K562 (cell line): ENCODE results near the gene ACAP3. TPM values are rescaled to one million over a fixed set of nuclear protein-coding genes. Genes with fewer than 3 reads are reported as not detected.
A peak's percentile ranks its signal among the peaks of the same experiment; 100 is the strongest.

Source experiments
- ATAC-seq: fragments of 200-7000 bp; cut with Tn5 transposase; 3 replicates; pipeline ENCODE4 v1.9.1; 2020; ENCODE audit warnings: moderate library complexity
- BruUV-seq: library from RNA; stranded (reverse); fragments of 400-500 nt; replicated peaks from 2 replicates; lab custom pipeline; 2021; lab: Mats Ljungman, UMichigan
- CTCF ChIA-PET: fragments of 300-600 bp; formaldehyde crosslinking; extraction: SDS; loops from one replicate; lab custom pipeline; 2021; ENCODE audit warnings: low intra/inter-chr PET ratio; lab: Yijun Ruan, JAX
- POLR2A ChIA-PET: fragments of 300-600, 350-650 bp; sonication (Branson Sonifier 250); formaldehyde crosslinking; extraction: SDS; loops from one replicate; lab custom pipeline; 2021; ENCODE audit warnings: antibody characterized with exemption, inconsistent platforms; lab: Yijun Ruan, JAX
- DNase-seq, 4 experiments: peaks; one replicate each; pipeline versions ENCODE4 v3.0.0 to v3.0.0-alpha.2; 2011 to 2018; ENCODE audit warnings: low spot score in 3 of 4, mixed read lengths in 3 of 4; ENCODE audit errors: extremely low read depth in 1 of 4
- FAIRE-seq: peaks from 2 replicates; lab custom pipeline; 2011; peaks lifted over from hg19 to GRCh38; lab: Jason Lieb, UNC
- H2AFZ ChIP-seq: 2 replicates; pipeline ENCODE4 v1.6.0; 2011; ENCODE audit warnings: low read depth, low read length, control low read depth, inconsistent platforms
- H3K27ac ChIP-seq: fragments of 200-600 bp; 3 replicates; pipeline ENCODE4 v1.8.0; 2011; ENCODE audit warnings: low read depth, mild to moderate bottlenecking, control low read depth, inconsistent platforms, low read length, moderate library complexity, mixed read lengths; ENCODE audit errors: extremely low read depth
- H3K27me3 ChIP-seq, 2 experiments: fragments of 300-600 bp in 1 of 2; 2 replicates in 1 of 2; 3 replicates in 1 of 2; pipeline versions ENCODE4 v1.6.0 to v1.8.0; 2011; ENCODE audit warnings: inconsistent platforms in 2 of 2, low read length in 2 of 2, mild to moderate bottlenecking in 1 of 2, mixed read lengths in 1 of 2, moderate library complexity in 1 of 2; ENCODE audit not compliant: control insufficient read depth in 2 of 2, insufficient read depth in 2 of 2
- H3K36me3 ChIP-seq: fragments of 300-600 bp; 3 replicates; pipeline ENCODE4 v1.8.0; 2011; ENCODE audit warnings: mild to moderate bottlenecking, low read length, inconsistent platforms; ENCODE audit not compliant: control insufficient read depth, insufficient read depth
- H3K4me1 ChIP-seq, 2 experiments: fragments of 200-600 bp in 1 of 2; replicated peaks in 1 of 2; 2 replicates in 1 of 2; 3 replicates in 1 of 2; pipeline versions ENCODE4 v1.5.1 to v1.8.0; 2011; ENCODE audit warnings: inconsistent platforms in 2 of 2, low read length in 2 of 2, mild to moderate bottlenecking in 1 of 2, mixed read lengths in 1 of 2, moderate library complexity in 1 of 2; ENCODE audit not compliant: control insufficient read depth in 2 of 2, insufficient read depth in 2 of 2
- H3K4me2 ChIP-seq: 2 replicates; pipeline ENCODE4 v1.6.1; 2011; ENCODE audit warnings: low read length, control low read depth, inconsistent platforms, mixed read lengths; ENCODE audit not compliant: insufficient read depth
- H3K4me3 ChIP-seq: fragments of 200-600 bp; sonication (generic), shearing (Covaris generic); 2 replicates; pipeline ENCODE4 v1.5.1; 2016; ENCODE audit warnings: control low read depth, inconsistent platforms
- H3K79me2 ChIP-seq: fragments of 200-600 bp; 3 replicates; pipeline ENCODE4 v1.8.0; 2011; ENCODE audit warnings: low read length, inconsistent platforms; ENCODE audit not compliant: control insufficient read depth, insufficient read depth
- H3K9ac ChIP-seq, 2 experiments: 2 replicates each; pipeline versions ENCODE4 v1.6.0 to v1.6.1; 2011; ENCODE audit warnings: low read depth in 2 of 2, low read length in 2 of 2, control low read depth in 1 of 2, inconsistent platforms in 1 of 2, mild to moderate bottlenecking in 1 of 2, mixed read lengths in 1 of 2; ENCODE audit not compliant: insufficient read depth in 1 of 2
- H3K9me1 ChIP-seq: one replicate; pipeline ENCODE4 v1.6.0; 2011; ENCODE audit warnings: inconsistent platforms, mild to moderate bottlenecking, low read length, moderate library complexity; ENCODE audit not compliant: control insufficient read depth, insufficient read depth
- H3K9me3 ChIP-seq: replicated peaks from 2 replicates; pipeline ENCODE4 v1.5.1; 2011; ENCODE audit warnings: low read depth, low read length, inconsistent platforms; ENCODE audit not compliant: control insufficient read depth, insufficient read depth
- H4K20me1 ChIP-seq: replicated peaks from 2 replicates; pipeline ENCODE4 v1.6.1; 2011; ENCODE audit warnings: low read length, inconsistent platforms, mixed read lengths; ENCODE audit not compliant: control insufficient read depth, insufficient read depth
- BCLAF1 ChIP-seq, 2 experiments: fragments of 450-650 bp in 1 of 2; IDR thresholded peaks; 2 replicates each; pipeline ENCODE4 v1.6.1; 2011 to 2017; ENCODE audit warnings: low read depth in 2 of 2, antibody characterized with exemption in 1 of 2, borderline replicate concordance in 1 of 2, low read length in 1 of 2, mild to moderate bottlenecking in 1 of 2, mixed read lengths in 1 of 2; ENCODE audit not compliant: control insufficient read depth in 1 of 2
- EP400 ChIP-seq: fragments of 450-650 bp; IDR thresholded peaks from 2 replicates; pipeline ENCODE4 v1.6.1; 2017; ENCODE audit warnings: antibody characterized with exemption, mild to moderate bottlenecking, moderate library complexity
- GATAD2B ChIP-seq: fragments of 450-650 bp; IDR thresholded peaks from 2 replicates; pipeline ENCODE4 v1.6.1; 2017; ENCODE audit warnings: mild to moderate bottlenecking, borderline replicate concordance
- IRF2 ChIP-seq: sonication (generic); formaldehyde crosslinking; IDR thresholded peaks from 2 replicates; pipeline ENCODE4 v1.8.1; 2022; ENCODE audit warnings: mild to moderate bottlenecking, missing genetic modification reagents
- KLF10 ChIP-seq: fragments of 250-450 bp; sonication (Bioruptor Pico); IDR thresholded peaks from 2 replicates; pipeline ENCODE4 v1.6.1; 2021; ENCODE audit warnings: matching md5 sums
- LCOR ChIP-seq: sonication (generic); formaldehyde crosslinking; IDR thresholded peaks from 2 replicates; pipeline ENCODE4 v1.8.0; 2022; ENCODE audit warnings: mild to moderate bottlenecking, missing genetic modification reagents
- NCOA6 ChIP-seq: fragments of 450-650 bp; IDR thresholded peaks from 2 replicates; pipeline ENCODE4 v1.6.1; 2017; ENCODE audit warnings: mild to moderate bottlenecking
- PHB2 ChIP-seq: fragments of 450-650 bp; IDR thresholded peaks from 2 replicates; pipeline ENCODE4 v1.6.1; 2017; ENCODE audit warnings: low read depth
- PRMT5 ChIP-seq: sonication (generic); formaldehyde crosslinking; IDR thresholded peaks from 2 replicates; pipeline ENCODE4 v1.5.0; 2020; ENCODE audit warnings: missing genetic modification reagents
- RBFOX2 ChIP-seq: fragments of 200-400 bp; formaldehyde crosslinking; IDR thresholded peaks from 2 replicates; pipeline ENCODE4 v1.6.1; 2017; ENCODE audit warnings: low read depth, mild to moderate bottlenecking, low read length, moderate library complexity
- SMAD2 ChIP-seq: fragments of 150-350 bp; IDR thresholded peaks from 2 replicates; pipeline ENCODE4 v1.6.1; 2014; ENCODE audit warnings: low read depth, mild to moderate bottlenecking, low read length
- SMARCA4 ChIP-seq: fragments of 450-650 bp; IDR thresholded peaks from 2 replicates; pipeline ENCODE4 v1.6.1; 2016
- SMARCE1 ChIP-seq: fragments of 450-650 bp; IDR thresholded peaks from 2 replicates; pipeline ENCODE4 v1.7.1; 2016; ENCODE audit warnings: mild to moderate bottlenecking
- SP2 ChIP-seq: IDR thresholded peaks from 2 replicates; pipeline ENCODE4 v1.6.1; 2011; ENCODE audit warnings: mild to moderate bottlenecking, low read depth, low read length, moderate library complexity; ENCODE audit not compliant: poor library complexity, severe bottlenecking; ENCODE audit errors: extremely low read depth
- TARDBP ChIP-seq: fragments of 450-650 bp; IDR thresholded peaks from 2 replicates; pipeline ENCODE4 v1.6.1; 2016
- XRCC4 ChIP-seq: IDR thresholded peaks from one replicate; pipeline ENCODE4 v1.6.1; 2011; ENCODE audit not compliant: insufficient read depth, insufficient read length; ENCODE audit errors: extremely low read depth
- ZNF143 ChIP-seq: sonication (generic); formaldehyde crosslinking; IDR thresholded peaks from 2 replicates; pipeline ENCODE4 v1.9.0; 2022; ENCODE audit warnings: mild to moderate bottlenecking, missing genetic modification reagents
- ZSCAN32 ChIP-seq: fragments of 450-650 bp; formaldehyde crosslinking; IDR thresholded peaks from 2 replicates; pipeline ENCODE4 v1.4.0; 2020; ENCODE audit warnings: mild to moderate bottlenecking, moderate library complexity
- WGBS: fragments of 100-300 bp; shearing (Covaris generic); methylation state at CpG from one replicate; pipeline ENCODE4 v1.1.6; 2016; ENCODE audit warnings: low coverage, mixed read lengths; ENCODE audit not compliant: insufficient coverage; ENCODE audit errors: missing lambda C conversion rate; 5-methylcytosine and 5-hydroxymethylcytosine counted together
- in situ Hi-C: fragments of 300-500 bp; cut with MboI; formaldehyde crosslinking; loops from 4 replicates; pipeline ENCODE4 v1.15.0; 2018; ENCODE audit warnings: inconsistent platforms, mixed read lengths
- intact Hi-C: fragments of 100-400 bp; cut with micrococcal nuclease; formaldehyde crosslinking; loops from 2 replicates; pipeline ENCODE4 v1.14.2; 2022
- polyA plus RNA-seq, 8 experiments: library from polyadenylated mRNA; depleted of rRNA in 4 of 8; stranded (reverse) in 5 of 8; unstranded in 3 of 8; fragments of >200 nt; fragmentation: Nextera tagmentation in 2 of 8; fragmentation: Illumina TruSeq in 1 of 8; extraction: Ambion mirVana in 2 of 8; extraction: Trizol in 1 of 8; gene quantifications; 2 replicates each; pipeline versions ENCODE4 v1.2.1 to v1.2.3, GENCODE V29; 2011 to 2014; ENCODE audit warnings: inconsistent platforms in 1 of 8, missing spikeins in 1 of 8
- total RNA-seq, 7 experiments: library from RNA; depleted of rRNA in 6 of 7; stranded (reverse); fragments of >200 nt in 6 of 7; fragmentation: Illumina TruSeq in 2 of 7; extraction: Trizol in 2 of 7; gene quantifications; 2 replicates each; pipeline versions ENCODE4 v1.2.1 to v1.2.3, GENCODE V29; 2011 to 2021; ENCODE audit warnings: low replicate concordance in 1 of 7
- TF ChIP-seq, protein P1 (sequence below): fragments of 200-800 bp; sonication (Bioruptor generic); IDR thresholded peaks from 2 replicates; pipeline ENCODE4 v1.6.1; 2017; ENCODE audit warnings: missing genetic modification characterization, missing compliant biosample characterization
- TF ChIP-seq, protein P2 (sequence below): fragments of 450-650 bp; IDR thresholded peaks from 2 replicates; pipeline ENCODE4 v1.6.1; 2016; ENCODE audit warnings: low read depth, mild to moderate bottlenecking, moderate library complexity

The ACAP3 gene
- total and polyA plus RNA-seq, 9 of the 15 experiments (the other 6 are each of a cell fraction or from before 2014, with no cell fraction given): 0.01 to 49.0 (median 12.0) TPM

- no peak overlapping the region for H3K4me3 ChIP-seq
- no peaks in the 10 kb centered on the region for H3K9me3 ChIP-seq
- H3K27ac ChIP-seq: no peak overlapping the region
- peaks cover 86% of the 10 kb centered on the region for H3K36me3 ChIP-seq
- FAIRE-seq: peak; percentile 99
- H3K4me1 ChIP-seq: peaks cover 33 to 86% of the 10 kb centered on the region in 2 experiments
- peaks cover 61% of the 10 kb centered on the region for H3K79me2 ChIP-seq
- H3K9ac ChIP-seq: no peak overlapping the region
- WGBS: 38% methylated on average over 9 of the region's 9 CpGs
- BruUV-seq: TSS peak; percentile 37
- no peak overlapping the region for H3K4me2 ChIP-seq
- POLR2A ChIA-PET: interaction anchor here (0.8 to 4.3 kb wide), 3 partner anchors 7 to 112 kb away, joined by 3 to 30 read pairs (median 3); no protein-coding TSS in a partner anchor
- H3K9me1 ChIP-seq: peaks cover 13% of the 10 kb centered on the region
- no peak overlapping the region for H2AFZ ChIP-seq
- peak in 1 of 4 experiments; percentile 87 for DNase-seq
- CTCF ChIA-PET: no interaction called here
- in situ Hi-C loops (no loop called here), intact Hi-C loops (no loop called here)
- H4K20me1 ChIP-seq: peaks cover 24% of the 10 kb centered on the region; the same call in 1 of the 2 replicates
- ATAC-seq: peak; percentile 85
- H3K27me3 ChIP-seq: no peaks in the 10 kb centered on the region
- TF ChIP-seq PRMT5 (CRISPR knock-in tag) (no peak), XRCC4 (no peak), SMARCA4 (peak; percentile 80), BCLAF1 (IDR thresholded peaks at IDR 0.05; ENCODE audit: borderline replicate concordance in 1 of 2, control insufficient read depth in 1 of 2, low read depth in 2 of 2, low read length in 1 of 2) (no peak), ZSCAN32 (CRISPR knock-in tag) (no peak), RBFOX2 (no peak), ZNF143 (CRISPR knock-in tag) (no peak), NCOA6 (no peak), LCOR (0 out of 2 replicates have a peak, but pooled peaks have one; percentile 31), GATAD2B (no peak), SP2 (no peak), SMARCE1 (peak; percentile 73), EP400 (no peak), IRF2 (CRISPR knock-in tag) (no peak), TARDBP (no peak), SMAD2 (no peak), PHB2 (no peak), KLF10 (CRISPR knock-in tag) (no peak)
- TF ChIP-seq, protein P1, sequence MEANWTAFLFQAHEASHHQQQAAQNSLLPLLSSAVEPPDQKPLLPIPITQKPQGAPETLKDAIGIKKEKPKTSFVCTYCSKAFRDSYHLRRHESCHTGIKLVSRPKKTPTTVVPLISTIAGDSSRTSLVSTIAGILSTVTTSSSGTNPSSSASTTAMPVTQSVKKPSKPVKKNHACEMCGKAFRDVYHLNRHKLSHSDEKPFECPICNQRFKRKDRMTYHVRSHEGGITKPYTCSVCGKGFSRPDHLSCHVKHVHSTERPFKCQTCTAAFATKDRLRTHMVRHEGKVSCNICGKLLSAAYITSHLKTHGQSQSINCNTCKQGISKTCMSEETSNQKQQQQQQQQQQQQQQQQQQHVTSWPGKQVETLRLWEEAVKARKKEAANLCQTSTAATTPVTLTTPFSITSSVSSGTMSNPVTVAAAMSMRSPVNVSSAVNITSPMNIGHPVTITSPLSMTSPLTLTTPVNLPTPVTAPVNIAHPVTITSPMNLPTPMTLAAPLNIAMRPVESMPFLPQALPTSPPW (CRISPR knock-in tag): peak; percentile 28; the same call in 1 of the 2 replicates
- TF ChIP-seq, protein P2, sequence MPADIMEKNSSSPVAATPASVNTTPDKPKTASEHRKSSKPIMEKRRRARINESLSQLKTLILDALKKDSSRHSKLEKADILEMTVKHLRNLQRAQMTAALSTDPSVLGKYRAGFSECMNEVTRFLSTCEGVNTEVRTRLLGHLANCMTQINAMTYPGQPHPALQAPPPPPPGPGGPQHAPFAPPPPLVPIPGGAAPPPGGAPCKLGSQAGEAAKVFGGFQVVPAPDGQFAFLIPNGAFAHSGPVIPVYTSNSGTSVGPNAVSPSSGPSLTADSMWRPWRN: no peak
Observed at GRCh38 chr1:1318131-1318652, 10.5 kb upstream of the ACAP3 start.
